Measurements from ENCODE around the gene PDE11A. TPM values are rescaled to one million over a fixed set of nuclear protein-coding genes. Genes with fewer than 3 reads are reported as not detected.

Gene PDE11A
- total and polyA plus RNA-seq, 4 donors, result 1.0 to 5.9 (median 1.7) TPM

DNA sequence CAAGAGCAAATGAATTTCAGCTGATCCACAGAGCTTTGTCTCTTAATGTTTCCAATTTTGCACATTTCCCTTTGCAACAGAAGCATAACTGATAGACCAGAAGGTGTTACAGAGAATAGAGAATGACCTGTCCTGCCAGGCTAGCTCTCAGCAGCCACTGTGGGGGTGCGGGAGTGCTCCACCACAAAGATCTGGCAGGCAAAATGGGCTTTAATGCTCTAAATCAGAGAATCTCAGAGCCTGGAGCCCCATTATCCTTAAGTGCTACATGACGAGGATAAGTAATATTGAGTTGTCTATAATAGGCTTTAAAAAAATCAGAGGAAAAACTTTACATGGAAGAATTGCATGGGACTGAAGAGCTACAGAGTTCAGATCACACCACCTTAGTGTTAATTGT is 245.7 kb downstream of the PDE11A start:
- no peaks in the 10 kb centered on the region for H3K27me3 ChIP-seq (ENCODE audit: control insufficient read depth in 4 of 4, insufficient read depth in 4 of 4, low read length in 3 of 4)
- no peak overlapping the region for H3K4me3 ChIP-seq (ENCODE audit: low read depth in 1 of 3, low read length in 3 of 3)
- H3K27ac ChIP-seq (ENCODE audit: low read depth in 1 of 2, low read length in 2 of 2), result no peak overlapping the region
- no peak for DNase-seq (ENCODE audit: low spot score)
- TF ChIP-seq NR2F2 (IDR thresholded peaks at IDR 0.05), result no peak
- TF ChIP-seq, protein P1, sequence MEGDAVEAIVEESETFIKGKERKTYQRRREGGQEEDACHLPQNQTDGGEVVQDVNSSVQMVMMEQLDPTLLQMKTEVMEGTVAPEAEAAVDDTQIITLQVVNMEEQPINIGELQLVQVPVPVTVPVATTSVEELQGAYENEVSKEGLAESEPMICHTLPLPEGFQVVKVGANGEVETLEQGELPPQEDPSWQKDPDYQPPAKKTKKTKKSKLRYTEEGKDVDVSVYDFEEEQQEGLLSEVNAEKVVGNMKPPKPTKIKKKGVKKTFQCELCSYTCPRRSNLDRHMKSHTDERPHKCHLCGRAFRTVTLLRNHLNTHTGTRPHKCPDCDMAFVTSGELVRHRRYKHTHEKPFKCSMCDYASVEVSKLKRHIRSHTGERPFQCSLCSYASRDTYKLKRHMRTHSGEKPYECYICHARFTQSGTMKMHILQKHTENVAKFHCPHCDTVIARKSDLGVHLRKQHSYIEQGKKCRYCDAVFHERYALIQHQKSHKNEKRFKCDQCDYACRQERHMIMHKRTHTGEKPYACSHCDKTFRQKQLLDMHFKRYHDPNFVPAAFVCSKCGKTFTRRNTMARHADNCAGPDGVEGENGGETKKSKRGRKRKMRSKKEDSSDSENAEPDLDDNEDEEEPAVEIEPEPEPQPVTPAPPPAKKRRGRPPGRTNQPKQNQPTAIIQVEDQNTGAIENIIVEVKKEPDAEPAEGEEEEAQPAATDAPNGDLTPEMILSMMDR (IDR thresholded peaks at IDR 0.05; ENCODE audit: low read depth, low read length, missing input control), result no peak
- TF ChIP-seq FOXA1 (IDR thresholded peaks at IDR 0.05), result no peak
- TF ChIP-seq FOXA2 (IDR thresholded peaks at IDR 0.05), result no peak
- TF ChIP-seq EGR1 (IDR thresholded peaks at IDR 0.05; ENCODE audit: low read depth in 2 of 2), result no peak
- no peaks in the 10 kb centered on the region for H3K4me1 ChIP-seq (ENCODE audit: control insufficient read depth in 4 of 4, insufficient read depth in 4 of 4, low read length in 3 of 4)
- H3K9ac ChIP-seq (ENCODE audit: low read depth in 1 of 2, low read length in 2 of 2), result no peak overlapping the region
- no peaks in the 10 kb centered on the region for H3K36me3 ChIP-seq (ENCODE audit: control insufficient read depth in 4 of 4, insufficient read depth in 3 of 4, low read depth in 1 of 4, low read length in 3 of 4)
- 91% methylated on average over 2 of the region's 2 CpGs for WGBS
- no peaks in the 10 kb centered on the region for H3K9me3 ChIP-seq (ENCODE audit: control insufficient read depth in 4 of 4, low read length in 3 of 4)

DNA sequence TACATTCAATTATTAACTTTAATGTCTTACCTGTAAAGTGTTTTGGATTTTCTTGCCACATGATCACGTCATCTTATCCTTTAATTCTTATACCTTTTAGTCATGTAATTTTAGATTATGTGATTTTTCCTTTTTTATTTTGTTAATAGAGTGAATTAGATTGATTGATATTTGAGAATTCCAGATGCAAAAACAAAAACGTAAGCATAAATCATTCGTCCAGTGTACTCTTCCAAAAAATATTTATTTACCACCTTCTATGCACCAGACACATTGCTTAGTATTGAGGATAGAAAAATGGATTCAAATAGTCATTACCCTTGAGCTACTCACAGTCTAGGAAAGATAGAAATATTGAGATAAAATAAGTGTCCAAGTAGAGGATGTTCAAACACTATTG is 249.6 kb downstream of the PDE11A start:
- H3K4me1 ChIP-seq (ENCODE audit: control insufficient read depth in 4 of 4, insufficient read depth in 4 of 4, low read length in 3 of 4), result no peaks in the 10 kb centered on the region
- H3K4me3 ChIP-seq (ENCODE audit: low read depth in 1 of 3, low read length in 3 of 3), result no peak overlapping the region
- H3K9me3 ChIP-seq (ENCODE audit: control insufficient read depth in 4 of 4, low read length in 3 of 4), result no peaks in the 10 kb centered on the region
- WGBS, result 95% methylated on average over 3 of the region's 3 CpGs
- no peak overlapping the region for H3K27ac ChIP-seq (ENCODE audit: low read depth in 1 of 2, low read length in 2 of 2)
- no peaks in the 10 kb centered on the region for H3K36me3 ChIP-seq (ENCODE audit: control insufficient read depth in 4 of 4, insufficient read depth in 3 of 4, low read depth in 1 of 4, low read length in 3 of 4)
- H3K9ac ChIP-seq (ENCODE audit: low read depth in 1 of 2, low read length in 2 of 2), result no peak overlapping the region
- DNase-seq (ENCODE audit: low spot score), result no peak
- no peaks in the 10 kb centered on the region for H3K27me3 ChIP-seq (ENCODE audit: control insufficient read depth in 4 of 4, insufficient read depth in 4 of 4, low read length in 3 of 4)
- TF ChIP-seq, protein P1 (IDR thresholded peaks at IDR 0.05; ENCODE audit: low read depth, low read length, missing input control), result no peak
- TF ChIP-seq HNF4G (IDR thresholded peaks at IDR 0.05), result no peak
- no peak for TF ChIP-seq JUND (IDR thresholded peaks at IDR 0.05)
- TF ChIP-seq, protein P2, sequence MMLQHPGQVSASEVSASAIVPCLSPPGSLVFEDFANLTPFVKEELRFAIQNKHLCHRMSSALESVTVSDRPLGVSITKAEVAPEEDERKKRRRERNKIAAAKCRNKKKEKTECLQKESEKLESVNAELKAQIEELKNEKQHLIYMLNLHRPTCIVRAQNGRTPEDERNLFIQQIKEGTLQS (IDR thresholded peaks at IDR 0.05), result no peak
- TF ChIP-seq RAD21 (IDR thresholded peaks at IDR 0.05), result no peak
- no peak for TF ChIP-seq EGR1 (IDR thresholded peaks at IDR 0.05; ENCODE audit: low read depth in 2 of 2)
- TF ChIP-seq FOXA2 (IDR thresholded peaks at IDR 0.05), result no peak
- TF ChIP-seq NR2F2 (IDR thresholded peaks at IDR 0.05), result no peak

DNA sequence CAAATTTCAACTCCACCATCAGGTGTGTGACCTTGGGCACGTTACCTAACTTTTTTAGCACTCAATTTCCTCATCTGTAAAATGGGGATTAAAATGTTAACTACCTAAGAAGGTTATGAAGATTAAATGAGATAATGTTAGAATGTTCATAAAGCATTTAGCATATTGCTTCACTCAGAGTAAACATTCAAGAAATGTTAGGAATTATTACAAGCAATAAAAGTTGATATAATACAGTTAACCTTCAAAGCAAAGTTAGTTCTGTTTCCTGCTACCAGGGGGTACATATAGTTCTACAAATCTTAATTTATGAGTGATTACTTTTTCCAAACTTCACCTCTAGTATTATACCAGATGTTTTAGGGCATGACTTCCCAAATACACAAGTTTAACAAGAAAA is 254.2 kb downstream of the PDE11A start:
- Histone ChIP-seq H3K36me3 (ENCODE audit: control insufficient read depth in 4 of 4, insufficient read depth in 3 of 4, low read depth in 1 of 4, low read length in 3 of 4) (no peaks in the 10 kb centered on the region), H3K4me1 (ENCODE audit: control insufficient read depth in 4 of 4, insufficient read depth in 4 of 4, low read length in 3 of 4) (peaks cover 0 to 8% (median 0%) of the 10 kb centered on the region in 4 donors), H3K27ac (ENCODE audit: low read depth in 1 of 2, low read length in 2 of 2) (no peak overlapping the region), H3K9ac (ENCODE audit: low read depth in 1 of 2, low read length in 2 of 2) (no peak overlapping the region), H3K4me3 (ENCODE audit: low read depth in 1 of 3, low read length in 3 of 3) (no peak overlapping the region), H3K27me3 (ENCODE audit: control insufficient read depth in 4 of 4, insufficient read depth in 4 of 4, low read length in 3 of 4) (no peaks in the 10 kb centered on the region), H3K9me3 (ENCODE audit: control insufficient read depth in 4 of 4, low read length in 3 of 4) (no peaks in the 10 kb centered on the region)
- no peak for TF ChIP-seq FOXA1 (IDR thresholded peaks at IDR 0.05)
- TF ChIP-seq GABPA (IDR thresholded peaks at IDR 0.05 in 1 of 2, conservative IDR thresholded peaks at IDR 0.05 in 1 of 2), result no peak
- TF ChIP-seq, protein P2 (IDR thresholded peaks at IDR 0.05), result no peak
- TF ChIP-seq, protein P3, sequence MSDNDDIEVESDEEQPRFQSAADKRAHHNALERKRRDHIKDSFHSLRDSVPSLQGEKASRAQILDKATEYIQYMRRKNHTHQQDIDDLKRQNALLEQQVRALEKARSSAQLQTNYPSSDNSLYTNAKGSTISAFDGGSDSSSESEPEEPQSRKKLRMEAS (IDR thresholded peaks at IDR 0.05), result no peak
- no peak for TF ChIP-seq SP1 (IDR thresholded peaks at IDR 0.05)
- no peak for TF ChIP-seq EGR1 (IDR thresholded peaks at IDR 0.05; ENCODE audit: low read depth in 2 of 2)
- TF ChIP-seq JUND (IDR thresholded peaks at IDR 0.05), result no peak
- no peak for TF ChIP-seq NR2F2 (IDR thresholded peaks at IDR 0.05)
- TF ChIP-seq YY1 (IDR thresholded peaks at IDR 0.05), result no peak
- no peak for TF ChIP-seq RAD21 (IDR thresholded peaks at IDR 0.05)
- TF ChIP-seq, protein P4, sequence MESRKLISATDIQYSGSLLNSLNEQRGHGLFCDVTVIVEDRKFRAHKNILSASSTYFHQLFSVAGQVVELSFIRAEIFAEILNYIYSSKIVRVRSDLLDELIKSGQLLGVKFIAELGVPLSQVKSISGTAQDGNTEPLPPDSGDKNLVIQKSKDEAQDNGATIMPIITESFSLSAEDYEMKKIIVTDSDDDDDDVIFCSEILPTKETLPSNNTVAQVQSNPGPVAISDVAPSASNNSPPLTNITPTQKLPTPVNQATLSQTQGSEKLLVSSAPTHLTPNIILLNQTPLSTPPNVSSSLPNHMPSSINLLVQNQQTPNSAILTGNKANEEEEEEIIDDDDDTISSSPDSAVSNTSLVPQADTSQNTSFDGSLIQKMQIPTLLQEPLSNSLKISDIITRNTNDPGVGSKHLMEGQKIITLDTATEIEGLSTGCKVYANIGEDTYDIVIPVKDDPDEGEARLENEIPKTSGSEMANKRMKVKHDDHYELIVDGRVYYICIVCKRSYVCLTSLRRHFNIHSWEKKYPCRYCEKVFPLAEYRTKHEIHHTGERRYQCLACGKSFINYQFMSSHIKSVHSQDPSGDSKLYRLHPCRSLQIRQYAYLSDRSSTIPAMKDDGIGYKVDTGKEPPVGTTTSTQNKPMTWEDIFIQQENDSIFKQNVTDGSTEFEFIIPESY (IDR thresholded peaks at IDR 0.05), result no peak
- DNase-seq (ENCODE audit: low spot score), result no peak
- WGBS, result 67% methylated on average over 1 of the region's 1 CpG
